ENCODE results near the gene CPNE4.
"Not testable (repeated sequence)": the region's sequence is repeated elsewhere in the genome, so short reads cannot be mapped to it uniquely, and the experiment has no call there.

CPNE4 gene

GRCh38 chr3:131501949-131502348 is 532.9 kb downstream of the CPNE4 start:
- no peak for DNase-seq (ENCODE audit: low read depth)
- H3K4me3 ChIP-seq (ENCODE audit: low read depth, low read length) = peak overlapping the region; percentile 95
- TF ChIP-seq CTCF (conservative IDR thresholded peaks at IDR 0.05; ENCODE audit: low read depth, low read length) = no peak

DNA sequence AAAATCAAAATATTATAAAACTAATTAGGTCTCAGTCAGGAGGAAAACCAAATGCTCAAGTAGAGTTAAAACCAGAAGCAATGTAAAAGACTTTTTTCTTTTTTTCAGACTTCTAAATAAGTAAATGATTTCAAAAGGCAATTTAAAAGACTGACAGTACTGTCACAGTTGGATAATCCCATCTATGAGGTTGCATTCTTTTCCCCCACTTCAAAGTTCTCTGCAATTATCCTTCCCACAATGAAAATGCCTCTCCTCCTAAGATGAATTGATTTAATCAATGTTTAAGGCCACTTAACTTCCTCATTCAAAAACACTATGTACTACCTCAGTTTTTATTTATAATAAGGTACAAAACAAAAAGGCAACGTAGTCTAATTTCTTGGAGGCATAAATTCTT is 540.1 kb downstream of the CPNE4 start:
- no peak for TF ChIP-seq CTCF (conservative IDR thresholded peaks at IDR 0.05; ENCODE audit: low read depth, low read length)
- DNase-seq (ENCODE audit: low read depth) = no peak
- H3K4me3 ChIP-seq (ENCODE audit: low read depth, low read length) = no peak overlapping the region

DNA sequence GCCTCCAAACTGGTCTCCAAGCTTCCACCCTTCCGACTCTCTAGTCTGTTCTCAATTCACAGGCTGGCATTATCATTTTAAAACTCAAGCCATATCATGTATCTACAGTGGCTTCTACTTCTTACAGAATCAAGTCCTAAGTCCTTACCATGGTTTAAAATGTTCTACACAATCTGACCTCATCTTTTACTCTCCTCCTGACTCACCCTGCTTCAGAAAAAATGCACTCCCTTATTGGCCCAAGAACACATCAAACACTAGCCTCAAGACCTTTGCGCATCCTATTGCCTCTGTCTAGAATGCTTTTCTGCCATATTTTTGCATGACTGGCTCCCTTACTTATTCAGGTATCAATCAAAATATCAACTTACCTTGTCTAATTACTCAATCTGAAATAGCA is 543.0 kb downstream of the CPNE4 start:
- no peak for TF ChIP-seq CTCF (conservative IDR thresholded peaks at IDR 0.05; ENCODE audit: low read depth, low read length)
- DNase-seq (ENCODE audit: low read depth) = no peak
- no peak overlapping the region for H3K4me3 ChIP-seq (ENCODE audit: low read depth, low read length)

- TF ChIP-seq CTCF (conservative IDR thresholded peaks at IDR 0.05; ENCODE audit: low read depth, low read length) = no peak
- H3K4me3 ChIP-seq (ENCODE audit: low read depth, low read length) = no peak overlapping the region
- no peak for DNase-seq (ENCODE audit: low read depth)
Observed at GRCh38 chr3:131491084-131491483, 543.7 kb downstream of the CPNE4 start.

- not testable (repeated sequence) for DNase-seq (ENCODE audit: low read depth); H3K4me3 ChIP-seq (ENCODE audit: low read depth, low read length)
Observed at GRCh38 chr3:131486545-131486944, 548.3 kb downstream of the CPNE4 start.

GRCh38 chr3:131485119-131485518 is 549.7 kb downstream of the CPNE4 start:
- peak; percentile 43 for DNase-seq (ENCODE audit: low read depth)
- no peak for TF ChIP-seq CTCF (conservative IDR thresholded peaks at IDR 0.05; ENCODE audit: low read depth, low read length)
- H3K4me3 ChIP-seq (ENCODE audit: low read depth, low read length) = no peak overlapping the region

DNA sequence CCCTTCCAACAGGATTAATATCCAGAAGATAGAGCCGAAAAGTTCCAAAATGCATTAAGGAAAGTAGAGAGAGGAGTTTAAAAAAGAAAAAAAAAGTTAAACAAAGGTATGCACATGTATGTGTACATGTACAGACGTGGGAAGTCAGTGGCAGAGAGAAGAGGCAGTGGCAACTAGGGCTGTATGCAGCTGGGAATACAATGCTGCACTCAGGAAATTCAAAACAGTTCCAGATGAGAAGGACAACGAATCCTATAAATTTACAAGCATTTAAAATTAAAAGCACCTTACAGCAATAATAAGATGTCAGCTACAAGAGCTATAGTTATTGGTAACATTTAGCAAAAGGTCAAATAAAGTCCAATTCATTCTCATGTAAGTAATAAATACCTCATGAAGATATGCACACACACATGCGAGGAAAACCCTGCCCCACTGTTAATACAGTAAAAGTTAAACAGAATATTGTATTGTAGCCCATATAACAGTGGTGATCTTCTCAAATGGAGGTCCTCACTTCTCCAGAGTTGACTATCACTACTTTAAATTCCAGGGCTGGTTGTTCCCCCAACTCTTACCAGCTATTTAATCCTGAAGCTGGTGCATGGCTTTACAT is 550.2 kb downstream of the CPNE4 start:
- DNase-seq (ENCODE audit: low read depth) = no peak
- no peak for TF ChIP-seq CTCF (conservative IDR thresholded peaks at IDR 0.05; ENCODE audit: low read depth, low read length)
- no peak overlapping the region for H3K4me3 ChIP-seq (ENCODE audit: low read depth, low read length)
